Measurements from ENCODE around the gene MISP. TPM values are rescaled to one million over a fixed set of nuclear protein-coding genes. Genes with fewer than 3 reads are reported as not detected.
"Not testable (repeated sequence)": the region's sequence is repeated elsewhere in the genome, so short reads cannot be mapped to it uniquely, and the experiment has no call there.

MISP gene
- total RNA-seq, 1 donor from 2014 or later = not detected

GRCh38 chr19:728011-728410 lies 22.9 kb upstream of the MISP start:
- intact Hi-C loops (cut with DNase I) = no loop called here
- H3K27ac ChIP-seq = peak overlapping the region; percentile 5 to 62
- H3K9me3 ChIP-seq = no peaks in the 10 kb centered on the region
- no peaks in the 10 kb centered on the region for H3K36me3 ChIP-seq
- no peaks in the 10 kb centered on the region for H3K27me3 ChIP-seq
- H3K4me1 ChIP-seq = no peaks in the 10 kb centered on the region
- TF ChIP-seq CTCF (IDR thresholded peaks at IDR 0.05) = no peak
- no peak for DNase-seq (ENCODE audit: low spot score in 2 of 2)
- no peak overlapping the region for H3K4me3 ChIP-seq

- H3K27me3 ChIP-seq; H3K9me3 ChIP-seq; H3K36me3 ChIP-seq; DNase-seq (ENCODE audit: low spot score in 2 of 2); H3K4me1 ChIP-seq; H3K4me3 ChIP-seq; H3K27ac ChIP-seq; intact Hi-C loops (cut with DNase I): not testable (repeated sequence)
Measured at GRCh38 chr19:729564-729963, 21.3 kb upstream of the MISP start.

GRCh38 chr19:729965-730668 lies 20.8 kb upstream of the MISP start:
- H3K9me3 ChIP-seq = no peaks in the 10 kb centered on the region
- intact Hi-C loops (cut with DNase I) = loop anchor here (5.0 kb wide), 1 partner anchor 48 kb away; no protein-coding TSS in a partner anchor
- no peaks in the 10 kb centered on the region for H3K4me1 ChIP-seq
- H3K4me3 ChIP-seq = no peak overlapping the region
- H3K27me3 ChIP-seq = no peaks in the 10 kb centered on the region
- no peak for DNase-seq (ENCODE audit: low spot score in 2 of 2)
- no peak overlapping the region for H3K27ac ChIP-seq
- no peaks in the 10 kb centered on the region for H3K36me3 ChIP-seq
- no peak for TF ChIP-seq CTCF (IDR thresholded peaks at IDR 0.05)

GRCh38 chr19:731000-731399 lies 19.9 kb upstream of the MISP start:
- DNase-seq (ENCODE audit: low spot score in 2 of 2) = no peak
- H3K4me1 ChIP-seq = no peaks in the 10 kb centered on the region
- no peak overlapping the region for H3K27ac ChIP-seq
- no peaks in the 10 kb centered on the region for H3K36me3 ChIP-seq
- no peak for TF ChIP-seq CTCF (IDR thresholded peaks at IDR 0.05)
- H3K27me3 ChIP-seq = no peaks in the 10 kb centered on the region
- intact Hi-C loops (cut with DNase I) = loop anchor here (5.0 kb wide), 1 partner anchor 49 kb away; no protein-coding TSS in a partner anchor
- no peaks in the 10 kb centered on the region for H3K9me3 ChIP-seq
- H3K4me3 ChIP-seq = no peak overlapping the region

GRCh38 chr19:732148-733069 lies 18.5 kb upstream of the MISP start:
- intact Hi-C loops (cut with DNase I) = loop anchor here (5.0 kb wide), 1 partner anchor 50 kb away; no protein-coding TSS in a partner anchor
- no peak for DNase-seq (ENCODE audit: low spot score in 2 of 2)
- H3K4me3 ChIP-seq = no peak overlapping the region

More at GRCh38 chr19:732148-733069, 18.5 kb upstream of the MISP start:
- TF ChIP-seq CTCF (IDR thresholded peaks at IDR 0.05) = no peak
- H3K27ac ChIP-seq = no peak overlapping the region
- no peaks in the 10 kb centered on the region for H3K9me3 ChIP-seq
- H3K27me3 ChIP-seq = no peaks in the 10 kb centered on the region
- no peaks in the 10 kb centered on the region for H3K36me3 ChIP-seq
- H3K4me1 ChIP-seq = no peaks in the 10 kb centered on the region
